ENCODE results near the gene HAT1.

DNA sequence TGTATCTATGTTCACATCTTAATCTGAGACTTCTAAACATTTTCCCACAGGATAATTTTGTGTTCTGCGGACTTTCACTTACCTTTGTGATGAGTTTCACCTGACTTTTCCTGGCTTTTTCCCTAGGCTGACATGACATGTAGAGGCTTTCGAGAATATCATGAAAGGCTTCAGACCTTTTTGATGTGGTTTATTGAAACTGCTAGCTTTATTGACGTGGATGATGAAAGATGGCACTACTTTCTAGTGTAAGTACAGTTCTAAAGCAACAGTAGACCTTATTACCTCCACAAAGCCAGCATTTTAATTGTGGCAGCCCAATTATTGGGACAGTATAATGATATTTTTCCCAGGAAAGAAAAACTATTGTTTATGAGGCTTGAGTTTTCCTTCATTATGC is 43.4 kb downstream of the HAT1 start:
- TF ChIP-seq POLR2A (IDR thresholded peaks at IDR 0.05; ENCODE audit: low read length) (no peak), GATA1 (IDR thresholded peaks at IDR 0.05; ENCODE audit: low read depth, low read length) (no peak)
